Right lobe of liver (tissue), 4 donors: Measurements from ENCODE around the gene RGS6.

ENCODE experiments used
- CTCF ChIP-seq, 4 donors: fragments of 200-600 bp in 3 of 4; fragments of 450-650 bp in 1 of 4; IDR thresholded peaks; one replicate each; pipeline versions ENCODE4 v1.5.1 to v1.8.0; 2016 to 2022; ENCODE audit warnings: antibody characterized with exemption in 4 of 4, mild to moderate bottlenecking in 2 of 4
- POLR2A ChIP-seq: fragments of 450-650 bp; IDR thresholded peaks from one replicate; pipeline ENCODE4 v1.6.1; 2017; ENCODE audit warnings: antibody characterized with exemption, mild to moderate bottlenecking
- donor health status: DM: no; HTN: no; CAD: no.
- donor health status: DM: no; HTN: no; CAD: no.
- donor health status: DM: no; HTN: yes; CAD: no.

GRCh38 chr14:72308967-72309485, 376.8 kb downstream of the RGS6 start:
- TF ChIP-seq CTCF (IDR thresholded peaks at IDR 0.05) (no peak), POLR2A (no peak)
